Endodermal cell (in vitro differentiated cells): ENCODE data around the gene S100A8. TPM values are rescaled to one million over a fixed set of nuclear protein-coding genes. Genes with fewer than 3 reads are reported as not detected.
A peak's percentile ranks its signal among the peaks of the same experiment; 100 is the strongest.

Experiments used
- DNase-seq: peaks from one replicate; pipeline ENCODE4 v3.0.0-alpha.2; 2017
- H3K27ac ChIP-seq: 2 replicates; pipeline ENCODE4 v1.5.1; 2013; ENCODE audit warnings: mild to moderate bottlenecking, low read depth, low read length, moderate library complexity
- H3K27me3 ChIP-seq: 2 replicates; pipeline ENCODE4 v1.6.1; 2013; ENCODE audit warnings: mild to moderate bottlenecking, low read length, moderate library complexity; ENCODE audit not compliant: insufficient read depth, control insufficient read depth, poor library complexity, severe bottlenecking
- H3K36me3 ChIP-seq: 2 replicates; pipeline ENCODE4 v1.7.0; 2013; ENCODE audit warnings: mild to moderate bottlenecking, low read length, moderate library complexity; ENCODE audit not compliant: control insufficient read depth, insufficient read depth
- H3K4me1 ChIP-seq: one replicate; pipeline ENCODE4 v1.7.0; 2013; ENCODE audit warnings: low read length; ENCODE audit not compliant: control insufficient read depth, insufficient read depth
- H3K4me3 ChIP-seq: 2 replicates; pipeline ENCODE4 v1.5.1; 2013; ENCODE audit warnings: mild to moderate bottlenecking, low read length, moderate library complexity
- H3K9ac ChIP-seq: 2 replicates; pipeline ENCODE4 v1.6.1; 2013; ENCODE audit warnings: mild to moderate bottlenecking, low read length, moderate library complexity; ENCODE audit not compliant: poor library complexity, severe bottlenecking; ENCODE audit errors: extremely low read depth
- H3K9me3 ChIP-seq: 2 replicates; pipeline ENCODE4 v1.6.1; 2013; ENCODE audit warnings: mild to moderate bottlenecking, low read length, moderate library complexity; ENCODE audit not compliant: control insufficient read depth
- H3K27ac Mint-ChIP-seq: 2 replicates; pipeline ENCODE4 v1.8.0; 2020; ENCODE audit warnings: mixed read lengths
- H3K27me3 Mint-ChIP-seq: 2 replicates; pipeline ENCODE4 v1.8.0; 2021; ENCODE audit warnings: mild to moderate bottlenecking, mixed read lengths; ENCODE audit not compliant: insufficient read depth
- H3K36me3 Mint-ChIP-seq: 2 replicates; pipeline ENCODE4 v1.8.0; 2020; ENCODE audit warnings: low read depth, mixed read lengths
- H3K4me1 Mint-ChIP-seq: 2 replicates; pipeline ENCODE4 v1.8.0; 2020; ENCODE audit warnings: mixed read lengths
- H3K4me3 Mint-ChIP-seq: 2 replicates; pipeline ENCODE4 v1.8.0; 2020; ENCODE audit warnings: mild to moderate bottlenecking, moderate library complexity, mixed read lengths
- H3K9me3 Mint-ChIP-seq: 2 replicates; pipeline ENCODE4 v1.8.0; 2020; ENCODE audit warnings: mild to moderate bottlenecking, mixed read lengths
- whole genome bisulfite sequencing, 2 experiments: methylation state at CpG; one replicate each; pipeline versions ENCODE4 v1.1.5 to v1.1.7; 2013; ENCODE audit warnings: missing lambda C conversion rate in 2 of 2, mixed read lengths in 1 of 2; ENCODE audit not compliant: insufficient coverage in 1 of 2, insufficient read length in 1 of 2; 5-methylcytosine and 5-hydroxymethylcytosine counted together
- total RNA-seq, 2 donors: library from RNA; stranded (reverse); fragmentation: NEBNext Ultra II Directional in 1 of 2; extraction: Animal tissue kit (Norgen Biotek cat#: 25700) in 1 of 2; gene quantifications; 2 replicates in 1 of 2; 3 replicates in 1 of 2; pipeline ENCODE4 v1.2.1, GENCODE V29; 2021
- TF ChIP-seq, protein P1 (sequence below): fragments of 200-600 bp; sonication (generic); conservative IDR thresholded peaks from 2 replicates; pipeline ENCODE4 v1.5.0; 2021; ENCODE audit warnings: antibody characterized with exemption, mild to moderate bottlenecking

S100A8 gene
- total RNA-seq, 2 donors from 2014 or later = not detected

DNA sequence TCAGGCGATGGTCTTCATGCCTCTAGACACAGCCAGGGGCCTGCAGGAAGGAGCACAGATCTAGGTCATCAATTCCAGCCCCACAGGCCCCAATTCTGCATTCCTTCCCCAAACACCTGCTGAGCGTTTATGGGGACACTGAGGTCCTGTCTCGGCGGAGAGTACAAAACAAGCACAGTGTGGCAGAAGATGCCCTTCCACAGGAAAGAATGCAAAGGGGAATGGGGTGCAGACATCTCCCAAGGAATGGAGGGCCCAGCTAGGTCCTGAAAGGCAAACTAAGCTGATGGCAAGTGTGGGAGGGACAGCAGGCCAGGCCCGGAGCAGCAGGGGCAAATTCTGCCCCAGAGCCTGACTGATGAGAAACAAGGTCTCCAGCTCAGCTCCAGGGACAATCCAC is 3.5 kb upstream of the S100A8 start:
- WGBS, 2 experiments = 74 to 84% methylated on average over 4 to 5 of the region's 5 CpGs
- DNase-seq = peak; percentile 41
- H3K27me3 Mint-ChIP-seq = peaks cover 7% of the 10 kb centered on the region
- Histone ChIP-seq H3K9ac (no peak overlapping the region), H3K4me3 (no peak overlapping the region), H3K36me3 (no peaks in the 10 kb centered on the region), H3K27ac (no peak overlapping the region), H3K4me1 (no peaks in the 10 kb centered on the region), H3K27me3 (no peaks in the 10 kb centered on the region), H3K9me3 (no peaks in the 10 kb centered on the region)
- no peaks in the 10 kb centered on the region for H3K36me3 Mint-ChIP-seq
- TF ChIP-seq, protein P1, sequence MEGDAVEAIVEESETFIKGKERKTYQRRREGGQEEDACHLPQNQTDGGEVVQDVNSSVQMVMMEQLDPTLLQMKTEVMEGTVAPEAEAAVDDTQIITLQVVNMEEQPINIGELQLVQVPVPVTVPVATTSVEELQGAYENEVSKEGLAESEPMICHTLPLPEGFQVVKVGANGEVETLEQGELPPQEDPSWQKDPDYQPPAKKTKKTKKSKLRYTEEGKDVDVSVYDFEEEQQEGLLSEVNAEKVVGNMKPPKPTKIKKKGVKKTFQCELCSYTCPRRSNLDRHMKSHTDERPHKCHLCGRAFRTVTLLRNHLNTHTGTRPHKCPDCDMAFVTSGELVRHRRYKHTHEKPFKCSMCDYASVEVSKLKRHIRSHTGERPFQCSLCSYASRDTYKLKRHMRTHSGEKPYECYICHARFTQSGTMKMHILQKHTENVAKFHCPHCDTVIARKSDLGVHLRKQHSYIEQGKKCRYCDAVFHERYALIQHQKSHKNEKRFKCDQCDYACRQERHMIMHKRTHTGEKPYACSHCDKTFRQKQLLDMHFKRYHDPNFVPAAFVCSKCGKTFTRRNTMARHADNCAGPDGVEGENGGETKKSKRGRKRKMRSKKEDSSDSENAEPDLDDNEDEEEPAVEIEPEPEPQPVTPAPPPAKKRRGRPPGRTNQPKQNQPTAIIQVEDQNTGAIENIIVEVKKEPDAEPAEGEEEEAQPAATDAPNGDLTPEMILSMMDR = no peak
- no peak overlapping the region for H3K27ac Mint-ChIP-seq
- no peaks in the 10 kb centered on the region for H3K4me1 Mint-ChIP-seq
- H3K9me3 Mint-ChIP-seq = no peaks in the 10 kb centered on the region
- no peak overlapping the region for H3K4me3 Mint-ChIP-seq

- H3K36me3 ChIP-seq = no peaks in the 10 kb centered on the region
- Mint-ChIP-seq H3K36me3 (no peaks in the 10 kb centered on the region), H3K27me3 (peaks cover 7% of the 10 kb centered on the region), H3K4me1 (no peaks in the 10 kb centered on the region), H3K27ac (no peak overlapping the region), H3K9me3 (no peaks in the 10 kb centered on the region), H3K4me3 (no peak overlapping the region)
- DNase-seq = peak; percentile 87
- H3K4me1 ChIP-seq = no peaks in the 10 kb centered on the region
- H3K9ac ChIP-seq = no peak overlapping the region
- TF ChIP-seq, protein P1 = peak; percentile 72
- WGBS, 2 experiments = 80 to 88% methylated on average over 6 of the region's 6 CpGs
- H3K27ac ChIP-seq = no peak overlapping the region
- H3K9me3 ChIP-seq = no peaks in the 10 kb centered on the region
- H3K27me3 ChIP-seq = no peaks in the 10 kb centered on the region
- H3K4me3 ChIP-seq = no peak overlapping the region
These were observed 3.1 kb upstream of the S100A8 start for GRCh38 chr1:153393926-153394325.

- Mint-ChIP-seq H3K27me3 (peaks cover 7% of the 10 kb centered on the region), H3K36me3 (no peaks in the 10 kb centered on the region), H3K4me1 (no peaks in the 10 kb centered on the region), H3K27ac (no peak overlapping the region), H3K9me3 (no peaks in the 10 kb centered on the region), H3K4me3 (no peak overlapping the region)
- no peak overlapping the region for H3K27ac ChIP-seq
- H3K4me1 ChIP-seq = no peaks in the 10 kb centered on the region
- H3K4me3 ChIP-seq = no peak overlapping the region
- no peak overlapping the region for H3K9ac ChIP-seq
- no peaks in the 10 kb centered on the region for H3K27me3 ChIP-seq
- no peaks in the 10 kb centered on the region for H3K36me3 ChIP-seq
- WGBS, 2 experiments = 92 to 100% methylated on average over 1 to 3 of the region's 3 CpGs
- TF ChIP-seq, protein P1 = no peak
- H3K9me3 ChIP-seq = no peaks in the 10 kb centered on the region
- no peak for DNase-seq
These were observed 1.9 kb upstream of the S100A8 start for GRCh38 chr1:153392822-153393221.
